ENCODE results near the gene IFI30.
"Not testable (repeated sequence)": the region's sequence is repeated elsewhere in the genome, so short reads cannot be mapped to it uniquely, and the experiment has no call there.

IFI30 gene

DNA sequence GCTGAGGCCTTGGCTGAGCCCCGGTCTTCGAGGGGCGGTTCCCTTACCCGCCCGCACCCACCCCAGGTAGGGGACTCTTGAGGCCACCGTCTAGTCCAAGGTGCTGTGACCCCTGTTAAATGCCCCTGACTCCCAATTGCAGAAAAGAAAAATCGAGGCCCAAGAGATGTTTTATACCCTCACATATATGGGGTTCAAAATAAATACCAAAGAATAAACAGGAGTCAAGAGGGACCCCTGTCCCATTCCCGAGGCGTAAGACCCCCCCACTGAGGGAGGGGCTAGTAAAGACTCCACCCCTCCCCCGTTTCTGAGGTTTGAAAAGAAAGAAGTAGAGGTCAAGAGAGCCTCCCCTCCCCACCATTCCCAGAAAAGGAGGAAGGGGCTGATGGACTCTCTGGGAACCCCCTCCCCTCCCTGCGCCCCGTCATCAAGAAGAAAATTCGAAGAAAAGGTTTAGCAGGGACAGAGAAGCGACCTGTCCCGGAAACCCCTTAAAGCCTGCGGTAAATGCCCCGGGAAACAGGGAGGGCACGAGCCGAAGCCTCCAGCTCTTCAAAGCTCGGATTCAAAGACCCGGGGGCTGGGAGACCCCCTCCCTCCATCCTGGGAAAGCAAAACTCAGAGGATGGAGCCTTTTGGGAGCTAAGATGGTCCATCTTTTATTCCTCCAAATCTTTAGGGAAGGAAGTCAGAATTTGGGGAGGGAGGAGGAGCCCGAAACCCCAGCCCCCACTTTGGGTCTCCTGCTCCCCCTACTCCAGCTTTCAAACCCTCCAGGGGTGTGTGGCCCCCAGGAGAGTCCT, 31.0 kb downstream of the IFI30 start:
- in situ Hi-C loops (cut with HindIII; ENCODE audit: low sequenced_read_pairs): no loop called here
- DNase-seq (ENCODE audit: low read depth): peak; percentile 34
- peak overlapping the region; percentile 66 for H3K4me3 ChIP-seq (ENCODE audit: low read depth, low read length)
- no peak for TF ChIP-seq CTCF (IDR thresholded peaks at IDR 0.05; ENCODE audit: low read depth, low read length, missing control alignments)

DNA sequence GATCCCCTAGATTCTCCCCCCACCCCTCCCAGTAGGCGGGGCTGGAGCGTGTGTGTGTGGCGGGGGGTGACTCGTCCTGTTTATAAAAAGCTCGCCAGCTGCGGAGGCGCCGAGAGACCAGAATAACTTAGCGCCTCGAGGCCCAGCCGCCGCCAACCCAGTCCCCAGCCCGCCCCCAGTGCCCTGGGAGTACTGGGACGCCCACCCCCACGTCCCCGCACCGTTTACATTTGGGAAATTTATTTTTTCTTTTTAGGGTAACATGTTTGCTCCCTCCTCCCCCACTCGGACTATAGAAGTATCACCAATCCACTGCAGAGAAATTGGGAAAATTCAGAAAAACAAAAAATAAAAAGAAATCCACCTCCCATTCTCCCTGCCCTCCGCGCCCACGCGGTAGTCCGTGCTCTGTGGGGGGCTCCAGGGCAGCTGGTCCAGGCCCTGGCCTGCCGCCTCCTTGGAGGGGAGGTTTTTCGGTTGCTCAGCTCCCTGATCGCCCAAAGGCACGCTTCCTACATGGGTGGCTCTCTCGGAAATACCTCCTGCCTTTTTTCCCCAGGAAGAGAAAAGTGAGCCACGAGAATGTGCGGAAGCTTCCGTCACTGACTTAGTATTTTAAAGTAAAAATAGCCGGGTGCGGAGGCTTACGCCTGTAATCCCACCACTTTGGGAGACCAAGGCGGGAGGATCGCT, 31.7 kb downstream of the IFI30 start:
- TF ChIP-seq CTCF (IDR thresholded peaks at IDR 0.05; ENCODE audit: low read depth, low read length, missing control alignments): no peak
- in situ Hi-C loops (cut with HindIII; ENCODE audit: low sequenced_read_pairs): no loop called here
- peak overlapping the region; percentile 66 for H3K4me3 ChIP-seq (ENCODE audit: low read depth, low read length)
- DNase-seq (ENCODE audit: low read depth): peak; percentile 16

DNA sequence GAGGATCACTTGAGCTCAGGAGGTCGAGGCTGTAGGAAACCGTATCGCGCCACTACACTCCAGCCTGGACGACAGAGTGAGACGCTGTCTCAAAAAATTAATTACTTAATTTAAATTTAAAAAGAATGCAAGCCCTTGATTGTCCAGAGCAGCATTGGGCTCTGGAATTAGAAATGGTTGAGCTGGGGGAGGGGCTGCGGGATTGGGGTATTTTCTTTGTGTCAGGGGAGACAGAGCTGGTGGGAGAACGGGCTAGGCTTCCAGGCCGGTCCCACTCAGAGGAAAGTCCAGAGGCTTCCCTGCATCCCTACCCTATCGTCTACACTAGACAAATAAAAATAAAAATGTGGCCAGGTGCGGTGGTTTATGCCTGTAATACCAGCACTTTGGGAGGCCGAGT, 32.4 kb downstream of the IFI30 start:
- H3K4me3 ChIP-seq (ENCODE audit: low read depth, low read length): peak overlapping the region; percentile 66
- no peak for DNase-seq (ENCODE audit: low read depth)
- in situ Hi-C loops (cut with HindIII; ENCODE audit: low sequenced_read_pairs): no loop called here
- no peak for TF ChIP-seq CTCF (IDR thresholded peaks at IDR 0.05; ENCODE audit: low read depth, low read length, missing control alignments)

GRCh38 chr19:18208098-18208951, 34.7 kb downstream of the IFI30 start:
- peak; percentile 37 for TF ChIP-seq CTCF (IDR thresholded peaks at IDR 0.05; ENCODE audit: low read depth, low read length, missing control alignments)
- no peak overlapping the region for H3K4me3 ChIP-seq (ENCODE audit: low read depth, low read length)
- in situ Hi-C loops (cut with HindIII; ENCODE audit: low sequenced_read_pairs): no loop called here
- DNase-seq (ENCODE audit: low read depth): no peak

DNA sequence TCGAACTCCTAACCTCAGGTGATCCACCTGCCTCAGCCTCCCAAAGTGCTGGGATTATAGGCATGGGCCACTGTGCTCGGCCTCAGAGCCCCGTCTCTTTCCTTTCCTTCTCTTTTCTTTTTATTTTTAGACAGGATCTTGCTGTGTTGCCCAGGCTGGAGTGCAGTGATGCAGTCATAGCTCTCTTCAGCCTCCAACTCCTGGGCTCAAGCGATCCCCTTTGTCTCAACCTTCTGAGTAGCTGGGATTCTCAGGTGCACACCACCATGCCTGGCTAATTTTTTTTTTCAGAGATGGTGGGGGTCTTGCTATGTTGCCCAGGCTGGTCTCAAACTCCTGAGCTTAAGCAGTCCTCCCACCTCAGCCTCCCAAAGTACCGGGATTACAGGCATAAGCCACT, 36.3 kb downstream of the IFI30 start:
- DNase-seq (ENCODE audit: low read depth); in situ Hi-C loops (cut with HindIII; ENCODE audit: low sequenced_read_pairs); H3K4me3 ChIP-seq (ENCODE audit: low read depth, low read length): not testable (repeated sequence)

GRCh38 chr19:18211683-18212082, 38.1 kb downstream of the IFI30 start:
- H3K4me3 ChIP-seq (ENCODE audit: low read depth, low read length): no peak overlapping the region
- DNase-seq (ENCODE audit: low read depth): no peak
- in situ Hi-C loops (cut with HindIII; ENCODE audit: low sequenced_read_pairs): no loop called here
- no peak for TF ChIP-seq CTCF (IDR thresholded peaks at IDR 0.05; ENCODE audit: low read depth, low read length, missing control alignments)

Measured in astrocyte of the cerebellum (primary cell).